Erythroblast (primary cell): ENCODE results near the gene EIF3F.

ENCODE experiments used
- GATA1 ChIP-seq: IDR thresholded peaks from 2 replicates; pipeline ENCODE4 v1.6.1; 2011; ENCODE audit warnings: low read depth, mild to moderate bottlenecking, control low read depth, low read length, moderate library complexity
- POLR2A ChIP-seq: IDR thresholded peaks from 2 replicates; pipeline ENCODE4 v1.6.1; 2011; ENCODE audit warnings: mild to moderate bottlenecking, low read length

DNA sequence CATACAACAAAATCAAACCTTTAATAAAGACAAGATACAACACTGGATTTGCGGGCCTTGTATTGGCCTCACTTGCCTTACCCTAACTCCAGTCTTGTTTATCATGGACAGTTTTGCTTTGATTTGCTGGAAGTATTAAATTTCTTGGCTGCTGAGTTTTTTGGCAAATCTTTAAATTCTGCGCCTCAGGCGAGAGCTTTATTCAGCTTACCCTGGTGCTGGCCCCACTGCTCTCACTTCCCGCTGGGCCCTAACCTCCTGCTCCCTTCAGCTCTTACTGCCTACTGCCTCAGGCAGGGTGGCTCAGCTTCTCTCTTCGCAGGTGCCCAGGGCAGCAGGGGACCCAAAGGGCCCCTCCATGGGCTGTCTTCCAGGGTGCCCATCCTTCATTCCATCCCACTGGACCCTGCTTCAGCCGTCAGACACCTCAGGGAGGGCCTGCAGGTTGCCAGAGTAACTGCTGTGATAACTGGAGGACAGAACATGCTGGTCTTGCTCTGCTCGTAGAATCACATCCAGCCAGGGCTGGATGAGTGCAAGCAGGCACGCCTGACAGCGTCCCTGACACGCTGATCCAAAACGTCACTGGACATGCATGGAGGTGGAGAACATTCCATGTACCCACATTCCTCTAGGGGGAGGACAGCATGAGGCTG, 48.2 kb downstream of the EIF3F start:
- TF ChIP-seq POLR2A, result no peak
- no peak for TF ChIP-seq GATA1
